GM18507 (cell line): ENCODE data around the gene KIF22.

ENCODE experiments used
- DNase-seq: peaks from one replicate; pipeline ENCODE4 v3.0.0; 2011; ENCODE audit warnings: low read depth; ENCODE audit not compliant: insufficient read length; ENCODE audit errors: extremely low spot score
- FAIRE-seq: peaks from 2 replicates; lab custom pipeline; 2011; peaks lifted over from hg19 to GRCh38; lab: Jason Lieb, UNC

Gene KIF22

DNA sequence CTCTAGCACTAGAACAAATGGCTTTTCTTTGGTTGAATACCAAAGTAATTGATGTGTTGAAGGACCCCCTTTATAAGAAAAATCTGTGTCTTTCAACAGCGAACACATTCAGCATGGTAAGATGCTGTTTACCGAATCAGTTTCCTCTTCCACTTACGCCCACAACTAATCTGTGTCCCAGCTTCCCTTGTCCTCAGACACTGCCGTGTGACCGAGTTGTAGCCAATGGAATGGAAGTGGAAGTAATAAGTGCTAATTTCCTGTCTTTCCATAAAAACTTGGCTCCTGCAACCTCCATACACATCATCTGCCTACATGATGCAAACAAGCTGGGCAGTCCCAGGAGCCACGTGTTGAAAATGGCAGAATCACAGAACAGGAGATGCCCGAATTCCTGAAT lies 62.1 kb downstream of the KIF22 start:
- FAIRE-seq = no peak

DNA sequence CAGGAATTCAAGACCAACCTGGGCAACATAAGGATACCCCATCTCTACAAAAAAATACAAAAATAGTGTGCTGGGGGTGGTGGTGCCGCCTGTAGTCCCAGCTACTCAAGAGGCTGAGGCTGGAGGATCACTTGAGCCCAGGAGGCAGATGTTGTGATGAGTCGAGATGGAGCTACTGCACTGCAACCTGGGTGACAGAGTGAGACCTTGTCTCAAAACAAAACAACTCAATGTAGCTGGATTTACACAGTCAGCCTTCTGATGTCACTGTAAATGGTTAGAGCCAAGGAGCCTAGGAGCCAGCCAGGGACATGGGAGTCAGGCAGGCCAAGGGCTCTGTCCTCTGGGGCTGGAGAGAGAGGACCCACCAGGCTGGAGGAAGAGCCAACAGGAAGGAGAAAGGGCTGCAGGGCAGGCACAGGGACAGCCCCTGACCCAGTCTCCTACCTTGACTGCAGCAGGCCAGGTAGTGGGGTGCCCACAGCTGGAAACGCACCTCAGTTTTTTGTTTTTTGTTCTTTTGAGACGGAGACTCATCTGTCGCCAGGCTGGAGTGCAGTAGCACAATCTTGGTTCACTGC lies 64.1 kb downstream of the KIF22 start:
- DNase-seq (no peak), FAIRE-seq (no peak)

More for the DNA sequence above, 62.1 kb downstream of the KIF22 start:
- DNase-seq = no peak
